Measurements from ENCODE around the gene SCFD2. TPM values are rescaled to one million over a fixed set of nuclear protein-coding genes. Genes with fewer than 3 reads are reported as not detected.
"Not testable (repeated sequence)": the region's sequence is repeated elsewhere in the genome, so short reads cannot be mapped to it uniquely, and the experiment has no call there.

The SCFD2 gene
- total RNA-seq, 1 experiment from 2014 or later: 8.4 TPM

DNA sequence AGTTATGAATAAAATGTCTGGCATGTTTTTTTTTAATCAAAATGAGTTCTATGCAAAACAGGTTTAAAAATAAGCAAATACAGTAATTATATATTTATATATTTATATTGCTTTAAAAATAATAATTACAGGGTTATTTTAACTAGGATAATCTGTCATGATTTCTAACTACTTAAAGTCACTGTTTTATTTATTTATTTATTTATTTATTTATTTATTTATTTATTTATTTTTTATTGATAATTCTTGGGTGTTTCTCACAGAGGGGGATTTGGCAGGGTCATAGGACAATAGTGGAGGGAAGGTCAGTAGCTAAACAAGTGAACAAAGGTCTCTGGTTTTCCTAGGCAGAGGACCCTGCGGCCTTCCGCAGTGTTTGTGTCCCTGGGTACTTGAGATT lies 129.2 kb downstream of the SCFD2 start:
- H3K27me3 ChIP-seq (replicated peaks; ENCODE audit: insufficient read depth, low read depth, low read length, poor library complexity); H3K4me3 ChIP-seq (ENCODE audit: low read depth, low read length, poor library complexity, severe bottlenecking); intact Hi-C loops (cut with micrococcal nuclease; ENCODE audit: unreplicated experiment); H3K27ac ChIP-seq (ENCODE audit: low read depth, low read length, poor library complexity, severe bottlenecking); H3K9me3 ChIP-seq (ENCODE audit: low read depth, low read length, poor library complexity, severe bottlenecking); H3K4me1 ChIP-seq (ENCODE audit: insufficient read depth, low read length, poor library complexity, severe bottlenecking); POLR2A ChIA-PET (ENCODE audit: low non-redundant PET); H3K36me3 ChIP-seq (ENCODE audit: insufficient read depth, low read length, poor library complexity, severe bottlenecking); BruUV-seq (replicated peaks); DNase-seq (ENCODE audit: low spot score); CTCF ChIA-PET: not testable (repeated sequence)

- intact Hi-C loops (cut with micrococcal nuclease; ENCODE audit: unreplicated experiment): no loop called here
- POLR2A ChIA-PET (ENCODE audit: low non-redundant PET): no interaction called here
Measured at GRCh38 chr4:53235547-53235946, 130.3 kb downstream of the SCFD2 start.

DNA sequence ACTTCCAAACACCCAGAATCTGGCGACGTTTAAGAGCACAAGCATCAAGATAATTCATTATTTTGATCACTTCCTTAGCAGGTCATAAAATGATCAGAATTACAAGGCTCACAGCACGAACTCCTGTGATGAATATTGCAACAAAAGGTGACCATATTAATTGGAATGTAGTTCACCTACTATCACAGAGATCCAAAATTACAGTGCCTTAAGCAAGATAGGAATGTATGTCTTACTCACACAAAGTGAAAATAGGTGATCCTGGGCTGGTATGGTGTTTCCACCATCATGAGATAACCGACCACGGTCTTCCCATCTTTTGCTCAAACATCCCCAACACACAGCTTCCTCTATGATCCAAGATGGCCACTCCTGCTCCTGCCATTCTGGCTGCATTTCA lies 131.2 kb downstream of the SCFD2 start:
- TF ChIP-seq CTCF (conservative IDR thresholded peaks at IDR 0.05; ENCODE audit: low read depth, low read length) (no peak), EZH2 (IDR thresholded peaks at IDR 0.05; ENCODE audit: borderline replicate concordance, low read depth, low read length, poor library complexity, severe bottlenecking) (no peak)
- intact Hi-C loops (cut with micrococcal nuclease; ENCODE audit: unreplicated experiment): no loop called here
- no peaks in the 10 kb centered on the region for H3K27me3 ChIP-seq (replicated peaks; ENCODE audit: insufficient read depth, low read depth, low read length, poor library complexity)
- no TSS peak for BruUV-seq (replicated peaks)
- H3K9me3 ChIP-seq (ENCODE audit: low read depth, low read length, poor library complexity, severe bottlenecking): no peaks in the 10 kb centered on the region
- H3K27ac ChIP-seq (ENCODE audit: low read depth, low read length, poor library complexity, severe bottlenecking): no peak overlapping the region
- CTCF ChIA-PET: no interaction called here
- H3K4me3 ChIP-seq (ENCODE audit: low read depth, low read length, poor library complexity, severe bottlenecking): no peak overlapping the region
- POLR2A ChIA-PET (ENCODE audit: low non-redundant PET): no interaction called here
- no peak for DNase-seq (ENCODE audit: low spot score)
- H3K4me1 ChIP-seq (ENCODE audit: insufficient read depth, low read length, poor library complexity, severe bottlenecking): no peaks in the 10 kb centered on the region
- H3K36me3 ChIP-seq (ENCODE audit: insufficient read depth, low read length, poor library complexity, severe bottlenecking): no peaks in the 10 kb centered on the region

More at GRCh38 chr4:53235547-53235946, 130.3 kb downstream of the SCFD2 start:
- Histone ChIP-seq H3K27ac (ENCODE audit: low read depth, low read length, poor library complexity, severe bottlenecking) (no peak overlapping the region), H3K4me1 (ENCODE audit: insufficient read depth, low read length, poor library complexity, severe bottlenecking) (no peaks in the 10 kb centered on the region), H3K27me3 (replicated peaks; ENCODE audit: insufficient read depth, low read depth, low read length, poor library complexity) (no peaks in the 10 kb centered on the region), H3K4me3 (ENCODE audit: low read depth, low read length, poor library complexity, severe bottlenecking) (no peak overlapping the region), H3K9me3 (ENCODE audit: low read depth, low read length, poor library complexity, severe bottlenecking) (no peaks in the 10 kb centered on the region), H3K36me3 (ENCODE audit: insufficient read depth, low read length, poor library complexity, severe bottlenecking) (no peaks in the 10 kb centered on the region)
- no peak for DNase-seq (ENCODE audit: low spot score)
- BruUV-seq (replicated peaks): no TSS peak
- CTCF ChIA-PET: no interaction called here
- TF ChIP-seq CTCF (conservative IDR thresholded peaks at IDR 0.05; ENCODE audit: low read depth, low read length) (no peak), EZH2 (IDR thresholded peaks at IDR 0.05; ENCODE audit: borderline replicate concordance, low read depth, low read length, poor library complexity, severe bottlenecking) (no peak)

DNA sequence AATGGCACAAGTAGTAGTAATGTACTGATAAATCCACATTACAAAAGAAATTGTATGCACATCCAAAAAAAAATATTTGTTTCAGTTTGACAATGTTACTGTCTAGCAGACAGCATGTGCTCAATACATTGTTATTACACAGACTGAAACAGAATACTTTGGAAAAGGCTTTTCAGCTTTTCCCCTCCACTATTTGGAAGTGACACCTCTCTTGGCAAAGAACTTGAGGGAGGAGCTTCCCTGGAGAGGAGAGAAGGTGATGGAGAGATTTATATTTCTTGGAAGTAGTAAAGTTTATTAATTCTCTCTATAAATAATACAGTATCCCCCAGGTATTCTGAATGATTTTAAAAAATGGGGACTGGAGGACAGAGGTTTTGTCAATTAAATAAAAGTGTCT lies 131.8 kb downstream of the SCFD2 start:
- BruUV-seq (replicated peaks): no TSS peak
- H3K27me3 ChIP-seq (replicated peaks; ENCODE audit: insufficient read depth, low read depth, low read length, poor library complexity): no peaks in the 10 kb centered on the region
- POLR2A ChIA-PET (ENCODE audit: low non-redundant PET): no interaction called here
- no peaks in the 10 kb centered on the region for H3K9me3 ChIP-seq (ENCODE audit: low read depth, low read length, poor library complexity, severe bottlenecking)
- no peak overlapping the region for H3K4me3 ChIP-seq (ENCODE audit: low read depth, low read length, poor library complexity, severe bottlenecking)
- no peak for TF ChIP-seq CTCF (conservative IDR thresholded peaks at IDR 0.05; ENCODE audit: low read depth, low read length)
- CTCF ChIA-PET: no interaction called here
- H3K27ac ChIP-seq (ENCODE audit: low read depth, low read length, poor library complexity, severe bottlenecking): no peak overlapping the region
- DNase-seq (ENCODE audit: low spot score): no peak
- intact Hi-C loops (cut with micrococcal nuclease; ENCODE audit: unreplicated experiment): no loop called here
- no peaks in the 10 kb centered on the region for H3K36me3 ChIP-seq (ENCODE audit: insufficient read depth, low read length, poor library complexity, severe bottlenecking)
- H3K4me1 ChIP-seq (ENCODE audit: insufficient read depth, low read length, poor library complexity, severe bottlenecking): no peaks in the 10 kb centered on the region

All from A673 (cell line).